GM11168 (cell line): Measurements from ENCODE around the gene CFAP90.

Experiments used
- in situ Hi-C: fragments of 300-500 bp; cut with MboI; formaldehyde crosslinking; loops from one replicate; pipeline ENCODE4 v1.12.0; 2022; ENCODE audit warnings: low sequenced_read_pairs; ENCODE audit not compliant: unreplicated experiment

Gene CFAP90

DNA sequence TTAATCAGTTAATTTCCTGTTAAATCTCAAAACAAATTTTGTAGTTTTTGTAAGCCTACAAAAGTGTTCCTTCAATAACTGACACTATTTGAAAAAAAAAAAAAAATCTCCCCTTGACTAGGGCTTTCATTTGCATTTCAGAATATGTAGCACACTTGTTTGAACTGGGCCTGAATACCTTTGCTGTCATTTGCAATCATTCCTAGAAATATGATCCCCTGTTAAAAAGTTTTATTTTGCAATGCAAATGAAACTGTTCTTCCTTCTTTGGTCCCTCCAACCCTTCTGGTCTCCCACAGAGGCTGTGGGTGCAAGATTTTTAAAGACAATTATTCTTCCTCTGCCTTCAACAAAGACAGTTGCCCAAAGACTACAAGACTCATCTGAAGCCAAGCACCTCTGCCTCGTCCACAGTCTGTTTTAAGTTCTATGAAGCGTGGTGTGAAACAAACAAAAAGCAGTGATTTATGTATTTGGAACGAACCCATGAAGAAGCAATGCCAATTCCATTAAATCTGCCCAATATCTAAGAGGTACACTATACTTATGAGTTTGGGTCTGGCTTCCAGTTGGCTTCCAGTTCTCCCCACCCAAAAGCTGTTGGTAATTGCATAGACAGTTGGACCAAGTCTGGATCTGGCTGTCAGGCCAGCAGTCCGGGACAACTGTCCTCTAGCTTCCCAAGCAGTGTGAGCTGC, 66.1 kb downstream of the CFAP90 start:
- in situ Hi-C loops, result no loop called here

DNA sequence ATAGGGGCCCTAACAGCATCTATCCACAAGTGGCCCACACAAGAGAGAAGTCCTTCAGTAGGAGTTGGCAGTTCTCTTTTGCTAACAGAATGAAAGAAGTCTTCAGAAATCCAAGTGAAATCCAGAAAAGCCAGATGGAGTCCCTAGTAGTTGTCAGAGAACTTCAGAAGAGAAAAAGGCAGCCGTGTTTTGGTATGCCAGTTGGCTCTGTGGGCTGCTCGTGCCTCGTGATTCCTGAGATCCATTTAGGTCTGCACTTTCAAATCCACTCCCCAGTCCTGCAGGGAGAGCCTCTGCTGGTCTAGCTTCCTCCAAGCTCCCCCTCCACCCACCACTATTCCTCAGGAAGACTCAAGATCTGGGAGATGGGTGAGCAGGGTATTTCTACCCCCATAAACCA, 69.0 kb downstream of the CFAP90 start:
- in situ Hi-C loops, result no loop called here
